DND-41 (cell line): Measurements from ENCODE around the gene BMP2K.

Source experiments
- ATAC-seq: fragments of 200-7000 bp; cut with Tn5 transposase; 3 replicates; pipeline ENCODE4 v1.9.1; 2021; ENCODE audit warnings: low read depth; ENCODE audit not compliant: insufficient read depth
- DNase-seq: peaks from one replicate; pipeline ENCODE4 v3.0.0-alpha.2; 2020
- H2AFZ ChIP-seq: 2 replicates; pipeline ENCODE4 v1.6.0; 2012; ENCODE audit warnings: low read depth, low read length
- H3K27ac ChIP-seq: 2 replicates; pipeline ENCODE4 v1.5.1; 2012; ENCODE audit warnings: low read length, inconsistent platforms
- H3K27me3 ChIP-seq: fragments of 200-600 bp; sonication (generic); 2 replicates; pipeline ENCODE4 v1.6.0; 2012; ENCODE audit warnings: low read length, mild to moderate bottlenecking, inconsistent platforms; ENCODE audit not compliant: insufficient read depth, poor library complexity
- H3K36me3 ChIP-seq: 2 replicates; pipeline ENCODE4 v1.5.1; 2012; ENCODE audit warnings: low read length, inconsistent platforms; ENCODE audit not compliant: insufficient read depth
- H3K4me1 ChIP-seq: 2 replicates; pipeline ENCODE4 v1.5.1; 2012; ENCODE audit warnings: mild to moderate bottlenecking, low read length; ENCODE audit not compliant: insufficient read depth
- H3K4me2 ChIP-seq: 2 replicates; pipeline ENCODE4 v1.6.0; 2012; ENCODE audit warnings: mild to moderate bottlenecking, moderate library complexity, low read length, inconsistent platforms; ENCODE audit not compliant: insufficient read depth
- H3K4me3 ChIP-seq, 2 experiments: fragments of 200-600 bp in 1 of 2; shearing (Covaris generic) in 1 of 2; 2 replicates each; pipeline ENCODE4 v1.5.1; 2012 to 2016; ENCODE audit warnings: inconsistent platforms in 2 of 2, low read length in 2 of 2, mild to moderate bottlenecking in 2 of 2, low read depth in 1 of 2, moderate library complexity in 1 of 2
- H3K79me2 ChIP-seq: 2 replicates; pipeline ENCODE4 v1.6.0; 2012; ENCODE audit warnings: low read length, inconsistent platforms; ENCODE audit not compliant: insufficient read depth
- H3K9ac ChIP-seq: 2 replicates; pipeline ENCODE4 v1.6.0; 2012; ENCODE audit warnings: low read depth, mild to moderate bottlenecking, inconsistent platforms, low read length, moderate library complexity
- H3K9me3 ChIP-seq: 2 replicates; pipeline ENCODE4 v1.5.1; 2012; ENCODE audit warnings: low read length, moderate library complexity, mild to moderate bottlenecking, inconsistent platforms; ENCODE audit not compliant: insufficient read depth, severe bottlenecking
- H4K20me1 ChIP-seq: 2 replicates; pipeline ENCODE4 v1.6.0; 2012; ENCODE audit warnings: low read length; ENCODE audit not compliant: insufficient read depth
- EZH2 ChIP-seq: IDR thresholded peaks from 3 replicates; pipeline ENCODE4 v1.6.1; 2012; ENCODE audit warnings: borderline replicate concordance, low read depth, mild to moderate bottlenecking, moderate library complexity, low read length, inconsistent platforms; ENCODE audit not compliant: severe bottlenecking
- TF ChIP-seq, protein P1 (sequence below): IDR thresholded peaks from 2 replicates; pipeline ENCODE4 v1.5.1; 2012; ENCODE audit warnings: borderline replicate concordance, low read length, moderate library complexity, mild to moderate bottlenecking; ENCODE audit not compliant: poor library complexity, severe bottlenecking; ENCODE audit errors: extremely low read depth

BMP2K gene

DNA sequence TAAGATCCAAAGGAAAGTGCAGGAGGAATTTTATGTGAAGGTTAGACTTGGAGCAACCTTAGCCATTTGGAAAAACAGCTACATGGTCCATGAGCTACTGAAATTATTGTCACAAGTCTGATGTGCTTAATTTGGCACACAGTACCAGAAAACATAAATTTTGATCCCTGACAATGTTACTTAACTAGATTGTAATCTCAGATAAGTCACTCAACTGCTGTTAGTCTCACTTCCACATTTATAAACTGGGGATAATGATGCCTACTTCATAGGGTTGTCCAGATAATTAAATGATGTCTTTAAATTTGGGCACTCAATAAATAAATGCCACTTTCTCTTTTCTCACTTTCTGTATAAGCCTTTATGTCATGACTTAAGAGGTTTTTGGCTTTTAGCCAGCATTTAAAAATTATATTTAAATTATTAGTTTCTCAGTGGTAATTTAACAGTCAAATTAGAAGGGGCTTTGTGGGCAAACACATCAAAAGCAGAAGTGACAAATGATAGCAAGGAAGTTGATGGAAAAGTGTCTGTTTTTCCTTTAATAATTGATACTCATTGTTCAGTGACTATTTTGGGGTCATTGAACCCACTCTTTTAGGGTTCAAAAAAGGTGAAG is 104.8 kb downstream of the BMP2K start:
- Histone ChIP-seq H3K27me3 (no peaks in the 10 kb centered on the region), H3K4me2 (no peak overlapping the region), H3K4me3 (no peak overlapping the region), H3K4me1 (no peaks in the 10 kb centered on the region), H3K27ac (no peak overlapping the region), H3K36me3 (peaks cover 22% of the 10 kb centered on the region; the same call in 1 of the 2 replicates), H3K9me3 (no peaks in the 10 kb centered on the region), H2AFZ (no peak overlapping the region), H3K79me2 (no peaks in the 10 kb centered on the region), H4K20me1 (no peaks in the 10 kb centered on the region), H3K9ac (no peak overlapping the region)
- ATAC-seq (no peak), DNase-seq (no peak)
- TF ChIP-seq, protein P1, sequence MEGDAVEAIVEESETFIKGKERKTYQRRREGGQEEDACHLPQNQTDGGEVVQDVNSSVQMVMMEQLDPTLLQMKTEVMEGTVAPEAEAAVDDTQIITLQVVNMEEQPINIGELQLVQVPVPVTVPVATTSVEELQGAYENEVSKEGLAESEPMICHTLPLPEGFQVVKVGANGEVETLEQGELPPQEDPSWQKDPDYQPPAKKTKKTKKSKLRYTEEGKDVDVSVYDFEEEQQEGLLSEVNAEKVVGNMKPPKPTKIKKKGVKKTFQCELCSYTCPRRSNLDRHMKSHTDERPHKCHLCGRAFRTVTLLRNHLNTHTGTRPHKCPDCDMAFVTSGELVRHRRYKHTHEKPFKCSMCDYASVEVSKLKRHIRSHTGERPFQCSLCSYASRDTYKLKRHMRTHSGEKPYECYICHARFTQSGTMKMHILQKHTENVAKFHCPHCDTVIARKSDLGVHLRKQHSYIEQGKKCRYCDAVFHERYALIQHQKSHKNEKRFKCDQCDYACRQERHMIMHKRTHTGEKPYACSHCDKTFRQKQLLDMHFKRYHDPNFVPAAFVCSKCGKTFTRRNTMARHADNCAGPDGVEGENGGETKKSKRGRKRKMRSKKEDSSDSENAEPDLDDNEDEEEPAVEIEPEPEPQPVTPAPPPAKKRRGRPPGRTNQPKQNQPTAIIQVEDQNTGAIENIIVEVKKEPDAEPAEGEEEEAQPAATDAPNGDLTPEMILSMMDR, result no peak
- TF ChIP-seq EZH2, result no peak

DNA sequence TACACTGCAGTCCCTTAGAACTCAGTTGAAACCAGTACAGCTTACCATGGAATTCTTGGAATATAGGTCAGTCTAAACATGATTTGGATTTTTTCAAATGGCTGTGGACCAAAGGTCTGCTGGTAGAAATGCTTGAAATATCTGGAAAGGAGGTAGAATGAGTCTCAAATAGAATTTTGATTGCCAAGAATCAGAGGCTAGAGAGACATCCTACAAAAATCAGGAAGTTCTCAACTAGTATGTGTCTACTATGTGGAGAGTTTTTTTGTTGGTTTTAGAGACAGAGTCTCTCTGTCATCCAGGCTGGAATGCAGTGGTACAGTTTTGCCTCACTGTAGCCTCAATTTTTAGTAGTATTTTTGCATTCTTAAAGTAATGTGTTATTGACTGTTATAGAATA is 109.4 kb downstream of the BMP2K start:
- Histone ChIP-seq H3K36me3 (peaks cover 20% of the 10 kb centered on the region; the same call in 1 of the 2 replicates), H3K4me2 (no peak overlapping the region)
- ATAC-seq, result no peak

DNA sequence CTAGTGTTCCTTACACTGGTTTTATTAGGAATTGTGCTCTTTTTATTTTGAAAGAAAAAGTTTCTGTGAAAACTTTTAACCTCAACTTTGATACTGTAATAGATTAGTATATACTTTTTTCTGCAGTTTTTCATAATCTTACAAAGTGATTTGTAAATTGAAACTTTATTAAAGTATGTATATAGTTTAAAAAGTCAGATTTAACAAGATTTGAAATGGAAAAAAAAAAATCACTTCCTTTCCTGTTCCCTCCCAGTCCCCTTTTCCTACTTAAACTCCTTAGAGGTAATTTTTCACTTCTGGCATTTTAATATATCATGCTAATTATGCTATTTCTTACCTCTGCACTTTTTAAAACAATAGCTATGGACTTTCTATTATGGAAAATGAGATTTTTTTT is 113.8 kb downstream of the BMP2K start:
- H3K36me3 ChIP-seq, result peaks cover 38% of the 10 kb centered on the region
- H3K4me3 ChIP-seq, result no peak overlapping the region
- no peak for ATAC-seq
- no peaks in the 10 kb centered on the region for H4K20me1 ChIP-seq
- H3K4me1 ChIP-seq, result no peaks in the 10 kb centered on the region
- H2AFZ ChIP-seq, result no peak overlapping the region
- H3K27me3 ChIP-seq, result no peaks in the 10 kb centered on the region
- H3K27ac ChIP-seq, result no peak overlapping the region
- TF ChIP-seq, protein P1, result no peak
- no peak for TF ChIP-seq EZH2
- H3K4me2 ChIP-seq, result no peak overlapping the region
- no peaks in the 10 kb centered on the region for H3K79me2 ChIP-seq
- no peak for DNase-seq
- no peaks in the 10 kb centered on the region for H3K9me3 ChIP-seq
- H3K9ac ChIP-seq, result no peak overlapping the region

More for the DNA sequence above, 109.4 kb downstream of the BMP2K start:
- H2AFZ ChIP-seq, result no peak overlapping the region
- no peaks in the 10 kb centered on the region for H3K9me3 ChIP-seq
- no peak for TF ChIP-seq EZH2
- TF ChIP-seq, protein P1, result no peak
- H3K27me3 ChIP-seq, result no peaks in the 10 kb centered on the region
- no peaks in the 10 kb centered on the region for H3K4me1 ChIP-seq
- H3K4me3 ChIP-seq, result no peak overlapping the region
- no peaks in the 10 kb centered on the region for H4K20me1 ChIP-seq
- DNase-seq, result no peak
- H3K9ac ChIP-seq, result no peak overlapping the region
- no peaks in the 10 kb centered on the region for H3K79me2 ChIP-seq
- H3K27ac ChIP-seq, result no peak overlapping the region
